ENCODE data around the gene TRIM27. TPM values are rescaled to one million over a fixed set of nuclear protein-coding genes. Genes with fewer than 3 reads are reported as not detected.
"Not testable (repeated sequence)": the region's sequence is repeated elsewhere in the genome, so short reads cannot be mapped to it uniquely, and the experiment has no call there.

Gene TRIM27
- total RNA-seq, 1 experiment from 2014 or later = 47.6 TPM

DNA sequence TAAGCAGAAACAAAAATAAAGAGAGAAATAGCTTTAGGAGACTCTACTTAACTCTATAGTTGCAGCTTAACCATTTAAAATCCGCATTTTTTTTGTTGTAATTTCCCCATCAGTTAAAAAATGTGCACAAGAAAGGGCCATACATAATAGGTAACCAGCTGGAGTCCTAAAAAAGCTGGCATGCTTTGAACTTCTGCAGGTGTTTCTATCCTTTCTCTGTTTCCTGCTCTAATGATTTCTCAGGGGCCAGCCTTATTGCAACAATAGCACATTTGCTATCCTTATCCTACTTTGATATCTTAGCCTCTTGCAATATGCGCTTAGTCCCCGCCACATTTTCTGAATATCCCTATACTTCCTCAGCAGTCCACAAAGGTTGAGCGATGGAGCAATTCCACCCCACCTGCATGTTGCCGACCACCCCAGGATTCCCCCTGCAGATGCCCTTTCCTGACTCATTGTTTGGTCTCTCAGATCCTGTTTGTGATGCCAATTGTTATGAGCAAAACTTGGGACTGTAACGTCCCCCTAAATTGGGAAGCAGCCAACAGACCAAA is 48.5 kb downstream of the TRIM27 start:
- Mint-ChIP-seq H3K9me3 (ENCODE audit: unreplicated experiment) (no peaks in the 10 kb centered on the region), H3K27me3 (ENCODE audit: insufficient read depth, unreplicated experiment) (no peaks in the 10 kb centered on the region), H3K36me3 (ENCODE audit: insufficient read depth, unreplicated experiment) (no peaks in the 10 kb centered on the region), H3K4me3 (ENCODE audit: unreplicated experiment) (no peak overlapping the region), H3K4me1 (ENCODE audit: low read depth, unreplicated experiment) (peaks cover 6% of the 10 kb centered on the region), H3K27ac (ENCODE audit: unreplicated experiment) (no peak overlapping the region)
- no TSS peak for BruUV-seq (replicated peaks)
- Histone ChIP-seq H3K4me3 (ENCODE audit: low read depth, low read length) (no peak overlapping the region), H3K9me3 (no peaks in the 10 kb centered on the region), H3K4me1 (peaks cover 14% of the 10 kb centered on the region), H3K27me3 (replicated peaks; ENCODE audit: control insufficient read depth, insufficient read depth, low read length) (no peaks in the 10 kb centered on the region), H3K36me3 (ENCODE audit: control insufficient read depth, insufficient read depth, low read length) (no peaks in the 10 kb centered on the region)
- ChIA-PET CTCF (no interaction called here), POLR2A (interaction anchor here (1.2 to 1.3 kb wide), 2 partner anchors 9 to 20 kb away, joined by 3 to 5 read pairs; no protein-coding TSS in a partner anchor)
- TF ChIP-seq, protein P1, sequence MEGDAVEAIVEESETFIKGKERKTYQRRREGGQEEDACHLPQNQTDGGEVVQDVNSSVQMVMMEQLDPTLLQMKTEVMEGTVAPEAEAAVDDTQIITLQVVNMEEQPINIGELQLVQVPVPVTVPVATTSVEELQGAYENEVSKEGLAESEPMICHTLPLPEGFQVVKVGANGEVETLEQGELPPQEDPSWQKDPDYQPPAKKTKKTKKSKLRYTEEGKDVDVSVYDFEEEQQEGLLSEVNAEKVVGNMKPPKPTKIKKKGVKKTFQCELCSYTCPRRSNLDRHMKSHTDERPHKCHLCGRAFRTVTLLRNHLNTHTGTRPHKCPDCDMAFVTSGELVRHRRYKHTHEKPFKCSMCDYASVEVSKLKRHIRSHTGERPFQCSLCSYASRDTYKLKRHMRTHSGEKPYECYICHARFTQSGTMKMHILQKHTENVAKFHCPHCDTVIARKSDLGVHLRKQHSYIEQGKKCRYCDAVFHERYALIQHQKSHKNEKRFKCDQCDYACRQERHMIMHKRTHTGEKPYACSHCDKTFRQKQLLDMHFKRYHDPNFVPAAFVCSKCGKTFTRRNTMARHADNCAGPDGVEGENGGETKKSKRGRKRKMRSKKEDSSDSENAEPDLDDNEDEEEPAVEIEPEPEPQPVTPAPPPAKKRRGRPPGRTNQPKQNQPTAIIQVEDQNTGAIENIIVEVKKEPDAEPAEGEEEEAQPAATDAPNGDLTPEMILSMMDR (IDR thresholded peaks at IDR 0.05; ENCODE audit: insufficient read depth in 1 of 2, low read depth in 1 of 2, low read length in 1 of 2, severe bottlenecking in 1 of 2, unreplicated experiment in 1 of 2) = no peak
- intact Hi-C loops (cut with micrococcal nuclease; ENCODE audit: unreplicated experiment) = no loop called here
- DNase-seq = no peak

DNA sequence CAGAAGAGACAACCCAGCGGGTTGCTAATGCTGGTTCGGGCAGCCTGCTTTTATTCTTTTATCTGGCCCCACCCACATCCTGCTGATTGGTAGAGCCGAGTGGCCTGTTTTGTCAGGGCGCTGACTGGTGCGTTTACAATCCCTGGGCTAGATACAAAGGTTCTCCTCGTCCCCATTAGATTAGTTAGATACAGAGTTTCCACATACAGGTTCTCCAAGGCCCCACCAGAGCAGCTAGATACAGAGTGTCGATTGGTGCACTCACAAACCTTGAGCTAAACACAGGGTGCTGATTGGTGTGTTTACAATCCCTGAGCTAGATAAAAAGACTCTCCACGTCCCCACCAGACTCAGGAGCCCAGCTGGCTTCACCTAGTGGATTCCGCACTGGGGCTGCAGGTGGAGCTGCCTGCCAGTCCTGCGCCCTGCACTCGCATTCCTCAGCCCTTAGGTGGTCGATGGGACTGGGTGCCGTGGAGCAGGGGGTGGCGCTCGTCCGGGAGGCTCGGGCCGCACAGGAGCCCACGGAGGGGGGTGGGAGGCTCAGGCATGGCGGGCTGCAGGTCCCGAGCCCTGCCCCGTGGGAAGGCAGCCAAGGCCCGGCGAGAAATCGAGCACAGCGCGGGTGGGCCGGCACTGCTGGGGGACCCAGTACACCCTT is 51.5 kb downstream of the TRIM27 start:
- H3K4me3 ChIP-seq (ENCODE audit: low read depth, low read length); BruUV-seq (replicated peaks); H3K9me3 Mint-ChIP-seq (ENCODE audit: unreplicated experiment); intact Hi-C loops (cut with micrococcal nuclease; ENCODE audit: unreplicated experiment); POLR2A ChIA-PET; H3K36me3 Mint-ChIP-seq (ENCODE audit: insufficient read depth, unreplicated experiment); H3K36me3 ChIP-seq (ENCODE audit: control insufficient read depth, insufficient read depth, low read length); CTCF ChIA-PET; H3K4me1 Mint-ChIP-seq (ENCODE audit: low read depth, unreplicated experiment); H3K4me1 ChIP-seq; DNase-seq; H3K4me3 Mint-ChIP-seq (ENCODE audit: unreplicated experiment); H3K9me3 ChIP-seq; H3K27me3 ChIP-seq (replicated peaks; ENCODE audit: control insufficient read depth, insufficient read depth, low read length); H3K27me3 Mint-ChIP-seq (ENCODE audit: insufficient read depth, unreplicated experiment); H3K27ac Mint-ChIP-seq (ENCODE audit: unreplicated experiment): not testable (repeated sequence)

DNA sequence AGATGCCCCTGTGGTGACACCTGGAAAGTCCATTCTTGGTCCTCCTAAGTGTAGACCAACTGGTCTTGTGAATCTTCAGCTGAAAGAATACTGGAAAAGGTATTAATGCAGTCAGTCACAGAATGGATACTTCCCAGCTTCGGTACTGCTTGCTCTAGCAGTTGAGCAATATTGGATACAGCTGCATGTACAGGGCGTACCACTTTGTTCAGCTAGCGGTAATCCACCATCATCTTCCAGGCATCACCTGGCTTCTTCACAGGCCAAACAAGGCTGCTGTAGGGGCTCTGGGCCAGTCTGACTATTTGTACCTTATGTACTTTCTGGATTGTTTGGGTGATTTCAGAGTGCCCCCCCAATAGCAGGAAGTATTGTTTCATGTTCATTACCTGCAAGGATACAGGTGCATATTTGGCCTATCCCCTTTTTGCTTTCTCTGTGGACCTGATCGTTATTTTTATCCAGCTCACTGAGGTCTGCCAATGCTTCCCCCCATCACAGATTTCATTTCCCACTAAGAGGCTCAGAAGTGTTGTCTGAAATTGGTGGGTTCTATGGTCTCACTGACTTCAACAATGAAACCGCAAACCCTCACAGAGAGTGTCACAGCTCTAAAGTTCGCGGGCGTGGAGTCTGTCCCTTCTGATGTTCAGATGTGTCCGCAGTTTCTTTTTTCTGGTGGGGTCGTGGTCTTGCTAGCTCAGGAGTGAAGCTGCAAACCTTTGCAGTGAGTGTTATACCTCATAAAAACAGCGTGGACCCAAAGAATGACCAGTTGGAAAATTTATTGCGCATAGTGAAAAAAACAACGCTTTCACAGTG is 52.2 kb downstream of the TRIM27 start:
- Histone ChIP-seq H3K9me3 (no peaks in the 10 kb centered on the region), H3K4me1 (no peaks in the 10 kb centered on the region), H3K4me3 (ENCODE audit: low read depth, low read length) (no peak overlapping the region), H3K36me3 (ENCODE audit: control insufficient read depth, insufficient read depth, low read length) (no peaks in the 10 kb centered on the region), H3K27me3 (replicated peaks; ENCODE audit: control insufficient read depth, insufficient read depth, low read length) (no peaks in the 10 kb centered on the region)
- BruUV-seq (replicated peaks) = no TSS peak
- H3K27me3 Mint-ChIP-seq (ENCODE audit: insufficient read depth, unreplicated experiment) = no peaks in the 10 kb centered on the region
- ChIA-PET POLR2A (no interaction called here), CTCF (no interaction called here)
- no peaks in the 10 kb centered on the region for H3K9me3 Mint-ChIP-seq (ENCODE audit: unreplicated experiment)
- intact Hi-C loops (cut with micrococcal nuclease; ENCODE audit: unreplicated experiment) = no loop called here
- no peak for DNase-seq
- TF ChIP-seq, protein P1 (IDR thresholded peaks at IDR 0.05; ENCODE audit: insufficient read depth in 1 of 2, low read depth in 1 of 2, low read length in 1 of 2, severe bottlenecking in 1 of 2, unreplicated experiment in 1 of 2) = no peak
- H3K4me3 Mint-ChIP-seq (ENCODE audit: unreplicated experiment) = no peak overlapping the region
- H3K36me3 Mint-ChIP-seq (ENCODE audit: insufficient read depth, unreplicated experiment) = peaks cover 5% of the 10 kb centered on the region
- H3K27ac Mint-ChIP-seq (ENCODE audit: unreplicated experiment) = no peak overlapping the region
- peaks cover 7% of the 10 kb centered on the region for H3K4me1 Mint-ChIP-seq (ENCODE audit: low read depth, unreplicated experiment)
